Renal cortex interstitium (tissue), 11 donors: ENCODE results near the gene TMEM222. TPM values are rescaled to one million over a fixed set of nuclear protein-coding genes. Genes with fewer than 3 reads are reported as not detected.

ENCODE experiments used
- DNase-seq, 11 donors: peaks; one replicate each; pipeline ENCODE4 v3.0.0-alpha.2; 2013; ENCODE audit warnings: low read depth in 9 of 11, low spot score in 4 of 11; ENCODE audit errors: extremely low read depth in 1 of 11
- polyA plus RNA-seq, 3 donors: library from polyadenylated mRNA; unstranded; fragments of 120-200 nt; gene quantifications; one replicate each; pipeline ENCODE4 v1.2.1, GENCODE V29; 2013; ENCODE audit not compliant: insufficient read length in 3 of 3

Gene TMEM222
- polyA plus RNA-seq, 3 donors = 37.7 to 44.6 (median 41.6) TPM

DNA sequence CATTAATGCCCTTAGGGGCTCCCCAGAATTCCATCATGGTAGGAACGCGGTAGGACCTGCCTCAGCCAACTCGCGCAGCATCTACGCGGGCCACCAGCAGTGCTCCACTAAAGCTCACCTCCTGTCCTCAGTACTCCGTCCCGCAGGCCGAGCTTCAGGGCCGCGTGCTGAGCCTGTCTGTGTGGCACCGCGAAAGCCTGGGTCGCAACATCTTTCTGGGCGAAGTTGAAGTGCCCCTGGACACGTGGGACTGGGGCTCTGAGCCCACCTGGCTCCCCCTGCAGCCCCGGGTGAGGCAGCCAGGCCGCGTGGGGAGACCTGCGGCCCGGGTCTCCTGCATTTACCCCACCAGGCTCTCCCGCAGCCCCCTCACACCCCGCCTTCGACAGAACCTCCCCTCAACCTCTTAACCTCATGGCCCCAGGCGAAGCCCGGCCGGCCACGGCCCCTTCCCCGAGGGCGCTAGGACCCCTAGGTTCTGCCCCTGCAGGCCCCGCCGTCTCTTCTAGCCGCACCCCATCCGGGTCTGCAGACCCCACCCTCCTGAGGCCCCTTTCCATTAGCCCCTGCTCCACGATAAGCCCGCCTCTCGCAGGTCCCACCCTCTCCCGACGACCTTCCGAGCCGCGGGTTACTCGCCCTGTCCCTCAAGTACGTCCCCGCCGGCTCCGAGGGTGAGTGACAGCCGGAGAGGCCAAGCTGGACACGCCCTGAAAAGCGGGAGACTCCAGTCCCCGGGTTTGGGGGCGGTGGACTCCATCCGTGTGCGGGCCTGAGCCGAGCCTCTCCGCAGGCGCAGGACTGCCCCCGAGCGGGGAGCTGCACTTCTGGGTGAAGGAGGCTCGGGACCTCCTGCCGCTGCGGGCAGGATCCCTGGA is 28.9 kb downstream of the TMEM222 start:
- DNase-seq = peak in 3 of 11 donors; percentile 36 to 50 (median 42)

DNA sequence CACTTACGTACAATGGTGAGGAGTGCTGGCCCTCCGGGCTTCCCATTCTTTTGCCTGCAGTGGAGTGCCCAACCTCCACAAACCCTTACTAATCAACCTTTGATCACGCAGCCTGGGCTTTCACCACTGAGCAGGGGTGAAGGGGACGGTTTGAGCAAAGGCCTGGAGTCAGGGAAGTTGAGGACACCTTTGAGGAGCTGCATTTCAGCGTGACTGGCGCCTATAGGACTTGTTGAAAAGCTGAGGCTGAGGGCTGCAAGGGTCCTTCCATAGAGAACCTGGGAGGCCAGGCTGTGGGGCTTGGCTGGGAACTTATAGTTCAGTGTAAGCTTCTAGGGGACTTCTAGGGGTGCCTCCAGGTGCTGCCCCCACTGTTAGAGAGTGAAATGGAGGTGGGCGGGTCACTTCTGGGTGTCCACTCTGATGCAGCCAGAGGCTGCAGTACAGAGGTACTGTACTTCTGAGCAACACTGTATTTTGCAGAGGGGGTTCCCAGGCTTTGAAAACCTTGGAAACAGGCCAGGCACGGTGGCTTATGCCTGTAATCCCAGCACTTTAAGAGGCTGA is 29.7 kb downstream of the TMEM222 start:
- DNase-seq = no peak

GRCh38 chr1:27353166-27353565 is 31.2 kb downstream of the TMEM222 start:
- no peak for DNase-seq

- no peak for DNase-seq
Measured at GRCh38 chr1:27353629-27354028, 31.7 kb downstream of the TMEM222 start.

DNA sequence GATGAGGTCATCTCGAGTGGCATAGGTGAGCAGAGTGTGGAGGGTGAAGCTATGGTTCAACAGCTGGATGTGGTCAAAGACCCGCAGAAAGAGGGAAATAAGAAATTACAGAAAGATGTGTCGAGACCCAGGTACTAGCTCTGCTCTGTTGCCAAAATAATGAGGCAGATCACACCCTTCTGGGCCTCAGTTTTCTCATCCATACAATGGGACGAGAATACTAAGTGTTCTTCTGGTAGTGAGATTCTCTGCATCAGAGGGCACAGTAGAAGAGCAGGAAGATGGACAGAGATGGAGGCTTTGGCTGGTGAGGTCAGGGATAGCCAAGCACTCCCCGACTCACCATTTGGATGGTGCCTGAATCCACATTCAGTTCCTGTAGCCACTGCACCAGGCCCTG is 33.7 kb downstream of the TMEM222 start:
- no peak for DNase-seq

DNA sequence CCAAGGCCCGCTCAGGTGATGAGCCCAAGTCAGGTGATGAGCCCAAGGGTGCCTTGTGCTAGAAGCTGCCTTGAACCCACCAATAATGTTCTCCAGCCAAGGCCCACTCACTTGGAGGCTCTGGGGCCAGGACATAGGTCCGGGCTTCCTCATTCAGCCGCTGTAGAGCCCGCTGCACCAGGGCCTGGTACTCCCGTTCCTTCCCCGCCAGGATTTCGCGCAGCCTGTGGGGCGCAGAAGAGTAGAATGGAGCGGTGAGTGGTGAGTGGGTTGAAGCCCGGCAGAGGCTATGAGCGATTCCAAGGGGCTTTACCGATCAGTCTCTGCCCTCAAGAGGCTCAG is 34.3 kb downstream of the TMEM222 start:
- no peak for DNase-seq

GRCh38 chr1:27356619-27357280 is 34.8 kb downstream of the TMEM222 start:
- DNase-seq = no peak

DNA sequence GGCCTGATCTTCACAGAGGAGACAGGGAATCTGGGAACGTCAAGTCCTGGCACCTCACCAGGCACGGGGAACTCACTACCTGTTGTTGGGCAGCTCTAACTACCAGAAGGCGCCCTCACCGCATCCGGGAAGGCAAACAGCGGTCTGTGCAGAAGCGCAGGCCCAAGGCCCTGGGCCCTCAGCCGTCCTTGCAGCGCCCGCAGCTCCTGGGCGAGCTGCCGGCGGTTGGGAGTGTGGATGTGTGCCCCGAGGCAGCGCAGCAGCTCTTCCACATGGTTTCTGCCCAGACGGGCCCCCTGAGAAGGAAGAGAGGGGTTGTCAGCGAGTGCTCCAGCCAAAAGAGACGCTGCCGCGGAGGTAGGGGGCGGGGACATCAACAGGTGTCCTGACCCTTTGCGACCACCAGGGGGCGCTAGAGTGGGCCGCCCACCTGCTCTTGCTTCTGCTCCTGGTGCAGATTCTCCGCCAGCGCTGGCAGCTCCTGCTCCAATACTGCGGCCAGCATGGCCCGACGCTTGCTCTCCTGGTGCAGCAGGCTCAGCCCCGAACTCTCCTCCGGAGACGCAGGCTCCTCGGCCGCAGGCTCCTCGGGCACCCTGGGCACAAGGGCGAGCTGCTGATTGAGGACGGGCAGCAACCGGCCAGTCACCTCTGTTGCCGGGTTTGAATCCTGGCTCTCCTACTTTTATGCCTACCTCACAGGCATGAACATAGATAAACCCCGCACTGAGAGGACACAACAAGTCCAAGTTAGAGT is 35.5 kb downstream of the TMEM222 start:
- DNase-seq = peak in 5 of 11 donors; percentile 43 to 62 (median 53)

DNA sequence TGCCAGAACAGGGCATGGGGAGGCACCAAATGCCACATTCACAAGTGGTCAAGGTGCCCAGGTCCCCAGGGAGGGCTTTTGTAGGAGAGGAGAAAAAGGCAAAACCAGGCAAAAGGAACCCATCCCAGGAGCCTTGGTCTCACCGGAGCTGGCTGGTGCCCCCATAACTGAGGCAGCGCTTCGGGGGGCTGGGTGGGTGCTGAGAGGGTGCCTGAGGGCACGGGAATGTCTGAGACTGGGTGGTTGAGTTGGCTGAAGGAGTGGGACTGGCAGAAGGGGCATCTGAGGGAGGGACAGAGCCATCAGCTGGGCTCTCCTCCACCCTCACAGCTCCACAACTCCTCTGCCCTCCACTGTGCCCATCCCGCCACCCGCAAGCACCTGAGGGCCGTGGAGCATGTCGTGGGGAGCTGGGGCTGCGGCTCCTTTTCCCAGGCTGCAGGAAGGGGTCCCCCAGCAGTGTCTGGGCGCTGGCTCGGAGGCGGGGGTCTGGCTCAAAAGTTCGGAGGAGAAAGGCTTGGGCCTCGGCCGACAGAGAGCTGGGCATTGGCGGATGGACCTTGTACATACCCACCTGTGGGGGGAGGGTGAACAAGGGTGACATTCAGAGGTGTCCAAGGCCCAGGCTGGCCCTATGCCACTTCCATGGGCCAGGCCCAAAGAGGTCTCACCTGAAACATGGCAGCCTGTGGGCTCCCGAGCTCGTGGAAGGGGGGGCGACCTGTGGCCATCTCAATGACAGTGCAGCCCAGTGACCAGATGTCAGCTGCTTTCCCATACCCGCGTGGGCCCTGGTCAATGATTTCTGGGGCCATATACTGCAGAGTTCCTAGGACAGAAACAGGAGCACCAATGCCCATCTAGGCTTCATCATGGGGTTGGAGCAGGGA is 36.3 kb downstream of the TMEM222 start:
- no peak for DNase-seq

- no peak for DNase-seq
Measured at GRCh38 chr1:27358928-27359313, 37.0 kb downstream of the TMEM222 start.

DNA sequence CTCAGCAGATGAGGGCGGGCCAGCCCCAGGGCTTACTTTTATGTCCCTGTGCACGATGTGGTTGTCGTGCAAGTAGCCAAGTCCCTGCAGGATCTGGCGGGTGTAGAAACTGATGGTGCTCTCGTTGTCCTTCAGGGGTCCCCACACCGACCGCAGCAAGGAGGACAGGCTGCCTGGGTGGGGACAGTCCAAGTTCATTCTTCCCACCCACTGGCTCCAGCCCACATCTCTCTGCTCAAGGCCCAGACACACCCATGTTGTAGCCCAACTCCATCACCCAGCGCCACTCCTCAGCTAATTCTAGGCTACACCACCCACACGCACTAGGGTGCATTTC is 37.8 kb downstream of the TMEM222 start:
- no peak for DNase-seq

DNA sequence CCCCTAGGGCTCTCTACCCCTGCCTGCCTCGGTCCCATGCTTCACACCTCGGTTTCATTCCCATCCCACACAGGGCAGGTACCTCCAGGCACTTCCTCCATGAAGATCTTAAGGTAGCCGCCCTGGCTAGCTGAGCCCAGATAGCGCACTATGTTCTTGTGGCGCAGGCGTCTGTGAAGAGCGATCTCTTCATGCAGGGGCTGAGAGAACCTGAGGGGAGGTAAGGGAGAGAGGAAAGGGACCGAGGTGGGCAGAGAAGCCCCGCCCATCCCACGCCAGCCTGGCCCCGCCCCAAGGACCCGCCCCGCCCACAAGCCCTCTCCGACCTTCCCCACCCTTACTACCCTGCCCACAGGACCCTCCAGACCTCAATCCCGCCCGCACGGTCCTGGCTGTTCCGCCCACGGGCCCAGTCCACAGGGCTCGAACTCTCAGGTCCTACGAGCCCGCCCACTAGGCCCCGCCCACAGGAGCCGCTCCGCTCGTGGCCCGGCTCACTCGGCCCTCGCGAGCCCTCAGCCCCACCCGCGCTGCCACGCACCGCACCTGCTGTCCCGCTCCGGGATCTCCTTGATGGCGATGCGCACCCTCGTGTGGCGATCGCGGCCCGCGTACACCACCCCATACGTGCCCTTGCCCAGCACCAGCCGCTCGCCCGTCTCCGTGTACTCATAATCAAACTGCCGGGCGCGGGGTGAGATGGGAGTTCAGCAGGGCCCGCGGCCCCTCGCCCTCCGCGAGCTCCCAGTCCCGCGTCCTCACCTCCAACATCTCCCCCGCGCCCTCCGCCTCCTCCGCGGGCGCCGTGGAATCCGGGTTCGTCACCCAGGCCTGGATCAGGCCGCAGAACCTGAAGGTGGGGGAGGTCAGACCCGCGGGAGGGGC is 38.4 kb downstream of the TMEM222 start:
- no peak for DNase-seq

DNA sequence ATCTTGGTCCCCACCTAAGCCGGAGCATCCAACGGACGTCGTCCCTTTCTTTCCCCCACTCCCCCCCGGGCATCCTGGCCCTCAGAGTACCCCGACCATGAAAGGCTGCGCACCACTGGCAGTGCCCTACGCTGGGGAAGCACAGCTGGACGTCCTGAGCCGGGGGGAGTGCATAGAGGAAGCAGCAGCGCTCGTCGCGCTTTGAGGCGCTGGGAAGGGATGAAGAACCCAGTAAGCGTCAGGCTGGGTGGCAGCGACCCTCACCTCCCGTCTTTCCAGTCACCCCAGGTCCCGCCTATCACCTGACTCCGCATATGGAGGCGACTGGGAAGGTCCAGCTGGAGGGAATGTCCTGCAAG is 39.1 kb downstream of the TMEM222 start:
- no peak for DNase-seq

- DNase-seq = no peak
Measured at GRCh38 chr1:27361553-27361952, 39.6 kb downstream of the TMEM222 start.

DNA sequence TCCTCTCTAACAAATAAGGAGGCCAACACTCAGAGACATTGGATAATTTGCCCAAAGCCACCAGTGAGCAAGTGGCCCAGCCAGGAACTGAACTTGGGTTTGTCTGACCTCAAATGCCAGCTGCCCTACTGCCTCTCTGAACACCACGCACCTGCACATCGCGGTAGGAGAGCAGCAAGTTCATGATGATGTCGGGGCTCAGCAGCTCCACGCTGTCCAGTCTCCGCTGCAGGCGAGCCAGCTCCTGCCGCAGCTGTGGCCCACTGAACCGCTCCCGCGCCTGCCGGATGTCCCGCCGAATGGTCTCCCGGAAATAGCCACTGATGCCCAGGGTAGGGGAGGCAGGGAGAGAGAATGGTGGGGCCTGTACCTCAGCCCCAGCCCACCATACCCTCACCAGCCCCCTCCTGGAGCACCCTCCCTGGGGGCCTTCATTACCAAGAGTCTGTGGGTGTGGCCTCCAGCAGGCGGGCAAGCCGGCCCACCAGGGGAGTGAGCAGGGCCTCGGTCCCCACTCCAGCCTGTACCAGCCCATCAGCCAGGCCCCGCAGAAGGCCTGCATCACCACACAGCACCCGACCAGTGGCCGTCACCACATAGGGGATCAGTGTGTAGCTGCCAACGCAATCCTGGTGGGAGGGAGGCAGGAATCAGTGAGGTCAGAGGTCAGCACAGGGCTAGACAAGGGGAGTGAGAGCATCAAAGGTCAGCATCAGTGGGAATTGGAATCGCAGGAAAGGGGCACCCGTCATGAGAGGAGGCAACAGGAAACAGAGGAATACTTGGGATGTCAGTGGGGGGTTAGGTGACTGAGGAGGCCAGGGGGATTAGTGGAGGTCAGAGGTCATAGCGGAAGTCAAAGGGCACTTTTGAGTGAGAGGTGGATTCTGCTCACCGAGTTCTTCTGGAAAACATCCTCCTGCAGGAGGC is 42.1 kb downstream of the TMEM222 start:
- DNase-seq = no peak

DNA sequence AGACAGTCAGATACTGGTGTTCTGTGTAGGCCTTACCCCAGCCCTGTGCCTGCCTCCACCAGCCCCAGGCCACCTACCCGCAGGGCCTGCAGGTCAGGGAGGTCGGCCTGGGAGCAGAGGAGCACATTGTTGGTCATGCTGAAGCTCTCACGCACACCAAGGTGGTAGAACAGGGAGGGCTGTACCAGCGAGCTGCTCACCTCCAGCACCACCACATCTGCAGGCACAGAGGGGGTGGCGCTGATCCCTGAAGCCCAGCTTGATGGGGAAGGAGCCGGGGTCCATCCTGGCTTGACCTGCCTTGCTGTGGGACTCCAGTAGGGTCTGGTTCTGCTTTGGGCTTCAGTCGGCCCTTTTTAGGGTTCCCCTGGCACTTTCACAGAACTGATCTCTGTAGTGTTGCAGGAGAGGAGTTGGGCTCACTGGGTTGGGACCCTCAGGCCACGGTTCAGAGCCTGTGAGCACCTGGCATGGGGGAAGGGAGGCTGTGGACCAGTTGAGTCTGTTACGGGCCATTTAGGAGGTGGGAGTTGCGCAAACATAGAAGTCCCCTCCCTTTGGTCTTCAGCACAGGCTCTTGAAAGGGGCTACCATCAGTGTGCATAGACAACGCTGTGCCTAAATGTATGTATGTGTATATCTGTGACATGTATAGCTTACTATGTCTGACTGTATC is 42.9 kb downstream of the TMEM222 start:
- DNase-seq = no peak
